HG03439 (cell line): ENCODE data around the gene GPR150.

Source experiments
- ATAC-seq: cut with Tn5 transposase; IDR thresholded peaks from one replicate; pipeline ENCODE4 v1.9.1; 2021; ENCODE audit warnings: mild to moderate bottlenecking, moderate library complexity; ENCODE audit not compliant: unreplicated experiment

GPR150 gene

GRCh38 chr5:95649274-95649673 is 29.4 kb downstream of the GPR150 start:
- ATAC-seq: no peak

DNA sequence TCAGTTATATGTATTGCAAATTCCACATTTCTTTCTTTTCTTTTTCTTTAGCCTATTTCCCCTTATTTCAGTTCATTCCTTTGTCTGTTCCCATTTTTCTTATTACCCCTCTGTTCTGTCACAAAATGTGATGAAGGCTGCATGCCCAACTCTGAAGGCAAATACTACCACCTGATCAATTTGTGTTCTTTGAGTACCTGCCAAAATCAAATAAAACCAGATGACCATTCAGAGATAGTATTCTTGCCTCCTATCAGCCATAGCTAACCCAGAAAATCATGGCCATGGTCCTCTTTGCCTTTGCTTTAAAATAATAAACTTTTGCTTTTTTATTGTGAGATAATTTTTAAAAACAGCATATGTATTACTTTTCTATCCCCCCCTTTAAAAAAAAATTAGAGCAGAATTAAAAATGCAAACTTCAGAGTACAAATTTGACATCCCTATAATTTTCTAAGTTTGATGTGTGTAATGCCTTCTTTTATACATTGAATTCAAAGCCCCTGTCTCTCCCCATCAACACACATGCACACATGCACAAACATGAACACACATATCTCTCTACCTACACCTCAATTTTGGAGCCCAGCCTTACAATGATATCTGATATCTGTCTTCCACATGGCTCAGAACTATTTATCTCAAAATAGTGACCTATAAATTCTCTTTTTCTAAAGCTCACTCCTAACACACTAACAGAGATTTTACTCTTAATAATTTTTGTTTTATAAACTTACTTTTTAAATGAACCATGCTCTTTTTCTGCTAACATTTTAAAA is 30.1 kb downstream of the GPR150 start:
- no peak for ATAC-seq

DNA sequence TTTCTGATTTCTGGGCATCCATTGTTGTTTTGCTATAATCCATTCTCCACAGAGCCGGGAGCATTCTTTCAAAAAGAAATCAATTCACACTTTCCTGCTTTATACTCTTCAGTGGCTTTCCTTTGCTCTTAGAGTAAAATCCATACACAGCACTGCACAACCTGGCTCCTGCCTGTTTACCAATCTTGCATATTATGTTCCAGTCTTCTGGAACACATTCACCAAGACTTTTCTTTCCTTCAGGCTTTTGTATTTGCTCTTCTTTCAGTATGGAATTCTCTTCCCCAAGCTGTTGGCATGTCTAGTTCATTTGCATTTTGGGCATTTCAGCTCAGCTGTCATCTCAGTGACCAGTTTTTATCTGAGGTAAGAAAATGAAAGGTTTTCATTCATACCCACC is 33.0 kb downstream of the GPR150 start:
- ATAC-seq: no peak

DNA sequence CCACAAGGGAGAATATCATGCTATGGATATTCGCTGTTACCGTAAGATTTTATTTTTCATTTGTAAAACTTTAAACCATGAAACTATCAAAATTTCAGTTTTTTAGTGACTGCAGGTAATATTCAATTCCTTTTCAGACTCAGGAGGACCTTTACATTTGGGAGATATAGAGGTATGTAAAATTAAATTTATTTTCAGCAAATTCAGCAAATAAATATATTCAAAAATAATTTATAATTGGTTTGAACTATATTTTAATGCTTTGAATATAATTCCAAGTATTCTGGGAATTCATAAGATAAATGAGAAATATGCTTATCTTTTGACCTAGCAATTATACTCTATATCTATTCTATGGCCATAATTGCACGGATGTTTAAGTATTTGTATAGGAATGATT is 34.3 kb downstream of the GPR150 start:
- ATAC-seq: no peak

- no peak for ATAC-seq
Measured at GRCh38 chr5:95655575-95655974, 35.7 kb downstream of the GPR150 start.

GRCh38 chr5:95660060-95660459 is 40.2 kb downstream of the GPR150 start:
- ATAC-seq: no peak

GRCh38 chr5:95662946-95663345 is 43.1 kb downstream of the GPR150 start:
- no peak for ATAC-seq

GRCh38 chr5:95664204-95664786 is 44.4 kb downstream of the GPR150 start:
- no peak for ATAC-seq

GRCh38 chr5:95667061-95667618 is 47.3 kb downstream of the GPR150 start:
- no peak for ATAC-seq

DNA sequence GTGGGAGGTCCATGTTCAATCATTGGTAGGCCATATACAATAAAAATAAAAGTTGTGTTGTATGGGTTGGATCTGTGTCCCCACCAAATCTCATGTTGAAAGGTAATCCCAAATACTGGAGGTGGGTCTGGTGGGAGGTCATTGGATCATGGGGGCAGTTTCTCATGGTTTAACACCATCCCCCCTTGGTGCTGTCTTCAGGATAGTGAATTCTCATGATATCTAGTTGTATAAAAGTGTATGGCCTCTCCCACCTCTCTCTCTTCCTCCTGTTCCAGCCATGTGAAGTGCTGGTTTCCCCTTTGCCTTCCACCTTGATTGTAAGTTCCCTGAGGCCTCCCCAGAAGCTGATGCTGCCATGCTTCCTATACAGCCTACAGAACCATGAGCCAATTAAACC is 47.8 kb downstream of the GPR150 start:
- ATAC-seq: no peak

GRCh38 chr5:95668216-95668615 is 48.3 kb downstream of the GPR150 start:
- ATAC-seq: no peak

DNA sequence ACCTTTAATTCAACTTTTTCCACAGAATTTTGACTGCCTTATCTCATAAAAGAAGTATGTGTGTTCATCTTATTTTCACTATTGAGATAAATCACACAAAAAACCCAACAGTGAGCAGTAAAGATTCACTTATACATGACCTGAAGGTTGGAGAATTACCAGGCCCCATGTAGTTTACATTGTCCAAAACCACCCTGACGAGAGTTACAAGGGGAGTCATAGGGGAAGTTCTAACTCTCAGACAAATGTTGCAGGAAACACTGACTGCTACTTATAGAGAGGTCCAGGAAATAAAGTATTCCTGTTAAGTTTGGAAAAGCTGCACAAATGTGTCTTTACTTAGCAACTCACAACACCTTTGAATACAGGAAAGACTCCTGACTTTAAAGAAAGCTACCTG is 48.8 kb downstream of the GPR150 start:
- ATAC-seq: no peak

- ATAC-seq: no peak
Measured at GRCh38 chr5:95669540-95669939, 49.7 kb downstream of the GPR150 start.

GRCh38 chr5:95669985-95670384 is 50.1 kb downstream of the GPR150 start:
- ATAC-seq: no peak

DNA sequence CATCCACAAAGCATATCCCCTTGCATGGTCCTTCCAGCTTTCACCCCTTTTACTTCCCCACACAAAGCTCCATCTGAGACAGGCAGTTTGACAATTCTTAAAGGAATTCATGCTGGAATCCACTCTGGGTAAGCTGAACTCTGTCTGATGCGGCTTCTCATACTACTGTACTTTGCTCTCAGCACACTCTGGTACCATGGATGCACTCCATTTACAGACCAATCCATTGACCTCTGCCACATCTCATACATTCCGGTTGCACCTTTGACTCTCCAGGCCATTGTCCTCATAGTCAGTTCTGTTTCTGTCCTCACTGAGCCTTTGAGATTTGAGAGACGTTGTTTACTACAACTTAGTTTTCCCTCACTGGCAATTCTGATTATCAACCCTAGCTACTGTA is 50.7 kb downstream of the GPR150 start:
- no peak for ATAC-seq
